IMR-90 (cell line): ENCODE data around the gene PPP1R1C. TPM values are rescaled to one million over a fixed set of nuclear protein-coding genes. Genes with fewer than 3 reads are reported as not detected.

Source experiments
- ATAC-seq: fragments of 200-7000 bp; cut with Tn5 transposase; 2 replicates; pipeline ENCODE4 v1.9.1; 2020; ENCODE audit warnings: low read depth, mild to moderate bottlenecking, moderate library complexity
- BruUV-seq: library from RNA; stranded (reverse); fragments of 400-500 nt; replicated peaks from 2 replicates; lab custom pipeline; 2021; lab: Mats Ljungman, UMichigan
- CTCF ChIA-PET: fragments of 300-600 bp; formaldehyde crosslinking; extraction: SDS; loops from one replicate; lab custom pipeline; 2021; ENCODE audit warnings: antibody characterized with exemption; lab: Yijun Ruan, JAX
- POLR2A ChIA-PET: fragments of 300-600 bp; sonication (Branson Sonifier 250); formaldehyde crosslinking; loops from one replicate; lab custom pipeline; 2022; ENCODE audit warnings: antibody characterized with exemption; ENCODE audit not compliant: unreplicated experiment; lab: Charles Lee
- DNase-seq: peaks from one replicate; pipeline ENCODE4 v3.0.0; 2013
- H2AFZ ChIP-seq: replicated peaks from 2 replicates; pipeline ENCODE3; 2013; ENCODE audit warnings: low read length, mild to moderate bottlenecking; ENCODE audit not compliant: poor library complexity
- H2AK5ac ChIP-seq: 2 replicates; pipeline ENCODE4 v1.6.1; 2013; ENCODE audit warnings: low read depth, low read length, inconsistent platforms
- H2AK9ac ChIP-seq: replicated peaks from 2 replicates; pipeline ENCODE3; 2013; ENCODE audit warnings: mild to moderate bottlenecking, low read depth, low read length, moderate library complexity; ENCODE audit not compliant: poor library complexity
- H2BK120ac ChIP-seq: 2 replicates; pipeline ENCODE4 v1.6.1; 2013; ENCODE audit warnings: low read depth, low read length, inconsistent platforms
- H2BK15ac ChIP-seq: 3 replicates; pipeline ENCODE4 v1.6.1; 2013; ENCODE audit warnings: low read depth, low read length, inconsistent platforms
- H2BK20ac ChIP-seq: 2 replicates; pipeline ENCODE4 v1.6.1; 2013; ENCODE audit warnings: low read depth, mild to moderate bottlenecking, inconsistent platforms, low read length, moderate library complexity
- H2BK5ac ChIP-seq: 2 replicates; pipeline ENCODE4 v1.6.1; 2013; ENCODE audit warnings: mild to moderate bottlenecking, low read depth, low read length, inconsistent platforms; ENCODE audit not compliant: poor library complexity, severe bottlenecking
- H3K14ac ChIP-seq: replicated peaks from 2 replicates; pipeline ENCODE4 v1.6.1; 2013; ENCODE audit warnings: low read depth, low read length, inconsistent platforms
- H3K18ac ChIP-seq: 2 replicates; pipeline ENCODE4 v1.6.1; 2013; ENCODE audit warnings: low read depth, low read length, control low read depth
- H3K23ac ChIP-seq: 2 replicates; pipeline ENCODE4 v1.6.1; 2013; ENCODE audit warnings: low read depth, low read length, inconsistent platforms
- H3K27ac ChIP-seq: 2 replicates; pipeline ENCODE4 v1.5.1; 2013; ENCODE audit warnings: mild to moderate bottlenecking, control low read depth, low read length; ENCODE audit not compliant: insufficient read depth
- H3K27me3 ChIP-seq: 2 replicates; pipeline ENCODE4 v1.6.1; 2013; ENCODE audit warnings: low read length; ENCODE audit not compliant: control insufficient read depth, insufficient read depth
- H3K36me3 ChIP-seq: 2 replicates; pipeline ENCODE4 v1.6.1; 2013; ENCODE audit warnings: low read length, mixed read lengths; ENCODE audit not compliant: control insufficient read depth, insufficient read depth
- H3K4ac ChIP-seq: 2 replicates; pipeline ENCODE4 v1.6.1; 2013; ENCODE audit warnings: low read depth, low read length, inconsistent platforms
- H3K4me1 ChIP-seq: 2 replicates; pipeline ENCODE4 v1.6.1; 2013; ENCODE audit warnings: low read length, mixed read lengths; ENCODE audit not compliant: control insufficient read depth, insufficient read depth
- H3K4me2 ChIP-seq: 2 replicates; pipeline ENCODE4 v1.6.1; 2013; ENCODE audit warnings: low read depth, mild to moderate bottlenecking, control low read depth, low read length, moderate library complexity
- H3K4me3 ChIP-seq: 2 replicates; pipeline ENCODE4 v1.5.1; 2013; ENCODE audit warnings: low read depth, mild to moderate bottlenecking, control low read depth, low read length, moderate library complexity; ENCODE audit not compliant: insufficient read depth
- H3K56ac ChIP-seq: 2 replicates; pipeline ENCODE4 v1.6.1; 2013; ENCODE audit warnings: low read length, inconsistent platforms; ENCODE audit not compliant: insufficient read depth; ENCODE audit errors: extremely low read depth
- H3K79me1 ChIP-seq, 2 experiments: 2 replicates each; pipeline ENCODE4 v1.6.1; 2013; ENCODE audit warnings: low read length in 2 of 2, inconsistent platforms in 1 of 2, low read depth in 1 of 2
- H3K9ac ChIP-seq: 2 replicates; pipeline ENCODE4 v1.6.1; 2013; ENCODE audit warnings: low read depth, low read length, control low read depth
- H3K9me1 ChIP-seq: 2 replicates; pipeline ENCODE4 v1.6.1; 2013; ENCODE audit warnings: low read length, inconsistent platforms; ENCODE audit not compliant: insufficient read depth
- H3K9me3 ChIP-seq: 2 replicates; pipeline ENCODE4 v1.6.1; 2013; ENCODE audit warnings: low read length; ENCODE audit not compliant: control insufficient read depth, insufficient read depth
- H4K20me1 ChIP-seq: 2 replicates; pipeline ENCODE4 v1.6.1; 2013; ENCODE audit warnings: low read length, inconsistent platforms; ENCODE audit not compliant: insufficient read depth
- H4K5ac ChIP-seq: 2 replicates; pipeline ENCODE4 v1.6.1; 2013; ENCODE audit warnings: mild to moderate bottlenecking, low read depth, low read length, control low read depth
- H4K8ac ChIP-seq, 2 experiments: 2 replicates each; pipeline ENCODE4 v1.6.1; 2013; ENCODE audit warnings: low read depth in 2 of 2, low read length in 2 of 2, control low read depth in 1 of 2, inconsistent platforms in 1 of 2
- H4K91ac ChIP-seq: 2 replicates; pipeline ENCODE4 v1.6.1; 2013; ENCODE audit warnings: low read depth, low read length, inconsistent platforms; ENCODE audit not compliant: insufficient read depth
- BHLHE40 ChIP-seq: fragments of 150-350 bp; IDR thresholded peaks from 2 replicates; pipeline ENCODE4 v1.6.1; 2016; ENCODE audit warnings: mild to moderate bottlenecking, low read depth, low read length
- CEBPB ChIP-seq: IDR thresholded peaks from 2 replicates; pipeline ENCODE4 v1.6.1; 2012; ENCODE audit warnings: low read depth, low read length, improper control_type of control experiment
- CHD1 ChIP-seq: IDR thresholded peaks from 2 replicates; pipeline ENCODE4 v1.6.1; 2012; ENCODE audit warnings: low read depth, low read length, improper control_type of control experiment
- CTCF ChIP-seq: conservative IDR thresholded peaks from 2 replicates; pipeline ENCODE4 v1.5.1; 2012; ENCODE audit warnings: mild to moderate bottlenecking, low read depth, low read length, improper control_type of control experiment
- ELK1 ChIP-seq: fragments of 150-350 bp; IDR thresholded peaks from 2 replicates; pipeline ENCODE4 v1.6.1; 2016; ENCODE audit warnings: low read depth, mild to moderate bottlenecking, low read length, moderate library complexity, borderline replicate concordance
- FOS ChIP-seq: fragments of 150-350 bp; IDR thresholded peaks from 2 replicates; pipeline ENCODE4 v1.6.1; 2016; ENCODE audit warnings: low read depth, low read length
- MAZ ChIP-seq: IDR thresholded peaks from 2 replicates; pipeline ENCODE4 v1.6.1; 2012; ENCODE audit warnings: low read depth, mild to moderate bottlenecking, low read length, improper control_type of control experiment, moderate library complexity, borderline replicate concordance
- NFE2L2 ChIP-seq: fragments of 150-350 bp; IDR thresholded peaks from 2 replicates; pipeline ENCODE4 v1.6.1; 2016; ENCODE audit warnings: low read depth, mild to moderate bottlenecking, low read length
- RAD21 ChIP-seq: IDR thresholded peaks from 2 replicates; pipeline ENCODE4 v1.6.1; 2012; ENCODE audit warnings: low read length, improper control_type of control experiment
- RCOR1 ChIP-seq: IDR thresholded peaks from 2 replicates; pipeline ENCODE4 v1.6.1; 2012; ENCODE audit warnings: mild to moderate bottlenecking, low read length, improper control_type of control experiment; ENCODE audit not compliant: insufficient replicate concordance
- RFX5 ChIP-seq: IDR thresholded peaks from 2 replicates; pipeline ENCODE4 v1.8.0; 2012; ENCODE audit warnings: low read depth, mild to moderate bottlenecking, low read length, moderate library complexity
- SMC3 ChIP-seq: fragments of 150-350 bp; IDR thresholded peaks from 2 replicates; pipeline ENCODE4 v1.6.1; 2016; ENCODE audit warnings: low read depth, mild to moderate bottlenecking, antibody characterized with exemption, low read length, moderate library complexity
- USF2 ChIP-seq: fragments of 150-350 bp; IDR thresholded peaks from 2 replicates; pipeline ENCODE4 v1.6.1; 2017; ENCODE audit warnings: mild to moderate bottlenecking, antibody characterized with exemption, low read length, low read depth
- WGBS, 2 experiments: methylation state at CpG; one replicate each; pipeline versions ENCODE4 v1.1.5 to v1.1.7; 2013; ENCODE audit warnings: missing lambda C conversion rate in 2 of 2; ENCODE audit not compliant: insufficient read length in 1 of 2; ENCODE audit errors: extremely low coverage in 2 of 2; 5-methylcytosine and 5-hydroxymethylcytosine counted together
- dilution Hi-C: fragments of 300-500 bp; cut with HindIII; formaldehyde crosslinking; loops from one replicate; pipeline ENCODE4 v1.14.3; 2018; ENCODE audit warnings: low sequenced_read_pairs; ENCODE audit not compliant: unreplicated experiment
- in situ Hi-C: fragments of 300-500 bp; cut with MboI; formaldehyde crosslinking; loops from 3 replicates; pipeline ENCODE4 v1.14.3; 2019; ENCODE audit warnings: low sequenced_read_pairs, inconsistent platforms, mixed read lengths
- intact Hi-C: fragments of 100-400 bp; cut with micrococcal nuclease; formaldehyde crosslinking; loops from 2 replicates; pipeline ENCODE4 v1.10.0; 2022
- polyA plus RNA-seq, 3 experiments: library from polyadenylated mRNA; depleted of rRNA; stranded (reverse); fragments of >200 nt; gene quantifications; 2 replicates each; pipeline ENCODE4 v1.2.3, GENCODE V29; 2012; ENCODE audit warnings: low replicate concordance in 1 of 3
- total RNA-seq: library from RNA; depleted of rRNA; stranded (reverse); fragments of >200 nt; gene quantifications from 2 replicates; pipeline ENCODE4 v1.2.3, GENCODE V29; 2012

Gene PPP1R1C
- total and polyA plus RNA-seq, 2 of the 4 experiments (the other 2 are of a cell fraction), result 0.10 to 0.36 TPM

- Histone ChIP-seq H3K14ac (no peak overlapping the region), H3K18ac (no peak overlapping the region), H2BK5ac (no peak overlapping the region), H3K9me1 (no peaks in the 10 kb centered on the region), H3K56ac (no peak overlapping the region), H2BK20ac (no peak overlapping the region), H2BK120ac (no peak overlapping the region), H4K91ac (no peak overlapping the region), H2BK15ac (no peak overlapping the region), H3K79me1 (no peaks in the 10 kb centered on the region), H4K20me1 (no peaks in the 10 kb centered on the region), H3K23ac (no peak overlapping the region), H2AFZ (no peak overlapping the region), H3K27me3 (no peaks in the 10 kb centered on the region), H4K8ac (no peak overlapping the region), H3K4me2 (no peak overlapping the region), H2AK9ac (no peak overlapping the region), H4K5ac (no peak overlapping the region), H3K36me3 (no peaks in the 10 kb centered on the region), H3K9me3 (no peaks in the 10 kb centered on the region), H3K9ac (no peak overlapping the region), H3K4me1 (no peaks in the 10 kb centered on the region; the same call in 1 of the 2 replicates), H3K4ac (no peak overlapping the region), H3K4me3 (no peak overlapping the region), H2AK5ac (no peak overlapping the region), H3K27ac (no peak overlapping the region)
- BruUV-seq, result no TSS peak
- CTCF ChIA-PET, result no interaction called here
- dilution Hi-C loops (no loop called here), intact Hi-C loops (no loop called here), in situ Hi-C loops (no loop called here)
- no CpG with 5 or more reads among the region's 5 CpGs for WGBS, 2 experiments
- DNase-seq (peak; percentile 20), ATAC-seq (no peak)
- POLR2A ChIA-PET, result no interaction called here
- TF ChIP-seq RCOR1 (no peak), CEBPB (no peak), MAZ (no peak), BHLHE40 (no peak), RFX5 (no peak), FOS (no peak), NFE2L2 (no peak), USF2 (no peak), ELK1 (no peak), CHD1 (no peak), CTCF (no peak), RAD21 (no peak), SMC3 (no peak)
Measured at GRCh38 chr2:181972431-181973170, 13.1 kb upstream of the PPP1R1C start.
